GM19328 (cell line): Measurements from ENCODE around the gene TMOD3.
"Not testable (repeated sequence)": the region's sequence is repeated elsewhere in the genome, so short reads cannot be mapped to it uniquely, and the experiment has no call there.

Source experiments
- ATAC-seq: cut with Tn5 transposase; IDR thresholded peaks from one replicate; pipeline ENCODE4 v1.9.1; 2021; ENCODE audit warnings: mild to moderate bottlenecking, moderate library complexity; ENCODE audit not compliant: unreplicated experiment

TMOD3 gene

DNA sequence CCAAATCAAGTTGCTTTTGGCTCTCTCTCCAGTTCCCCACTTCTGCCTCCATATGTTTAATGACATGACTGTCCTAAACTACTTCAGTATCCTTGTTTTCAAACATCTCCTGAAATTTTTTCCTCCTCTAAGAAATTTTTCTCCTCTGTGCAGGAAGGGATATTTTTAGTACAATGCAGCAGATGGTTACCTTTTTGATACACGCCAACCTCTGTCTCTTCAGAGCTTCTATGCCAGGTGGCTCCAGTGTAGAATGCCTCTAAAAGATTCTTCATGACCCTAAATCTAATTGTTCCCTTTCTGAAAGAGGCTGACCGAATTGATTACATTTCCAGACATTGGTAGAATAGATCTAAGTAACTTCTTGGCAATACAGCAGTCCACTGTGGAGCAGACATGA lies 33.7 kb downstream of the TMOD3 start:
- no peak for ATAC-seq

GRCh38 chr15:51864408-51865056 lies 35.1 kb downstream of the TMOD3 start:
- ATAC-seq = no peak

GRCh38 chr15:51865317-51865716 lies 35.9 kb downstream of the TMOD3 start:
- ATAC-seq = no peak

DNA sequence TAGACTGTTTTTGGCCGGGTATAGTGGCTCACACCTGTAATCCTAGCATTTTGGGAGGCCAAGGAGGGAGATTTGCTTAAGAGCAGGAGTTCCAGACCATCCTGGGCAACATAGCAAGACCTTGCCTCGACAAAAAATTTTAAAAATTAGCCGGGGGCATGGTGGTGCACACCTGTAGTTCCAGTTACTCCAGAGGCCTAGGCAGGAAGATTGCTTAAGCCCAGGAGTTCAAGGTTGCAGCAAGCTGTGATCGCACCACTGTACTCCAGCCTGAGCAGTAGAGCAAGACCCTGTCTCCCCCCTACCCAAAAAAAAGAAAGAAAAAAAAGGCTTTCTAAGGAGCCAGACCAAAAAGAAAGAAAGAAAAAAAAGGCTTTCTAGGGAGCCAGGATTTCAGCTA lies 36.7 kb downstream of the TMOD3 start:
- no peak for ATAC-seq

DNA sequence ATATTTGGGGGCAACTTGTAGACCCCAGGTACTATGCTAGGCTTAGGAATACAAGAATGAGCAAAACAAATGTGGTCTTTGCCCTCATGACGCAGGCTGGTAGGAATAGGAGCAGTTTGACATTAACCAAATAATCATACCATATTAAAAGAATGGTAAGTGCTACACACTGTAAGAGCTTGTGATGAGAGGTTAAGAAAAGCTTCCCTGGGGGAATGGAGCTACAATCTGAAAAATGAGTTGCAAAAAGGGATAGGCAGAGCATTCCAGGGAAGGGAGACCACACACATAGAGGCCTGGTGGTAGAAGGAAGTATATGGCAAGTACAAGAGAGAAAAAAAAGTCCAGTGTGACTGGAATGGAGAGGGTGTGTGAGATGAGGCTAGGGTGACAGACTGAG lies 37.3 kb downstream of the TMOD3 start:
- ATAC-seq = no peak

GRCh38 chr15:51869060-51869421 lies 39.6 kb downstream of the TMOD3 start:
- no peak for ATAC-seq

- no peak for ATAC-seq
These were observed 41.3 kb downstream of the TMOD3 start for GRCh38 chr15:51870774-51871173.

- ATAC-seq = no peak
These were observed 45.5 kb downstream of the TMOD3 start for GRCh38 chr15:51874751-51875644.

DNA sequence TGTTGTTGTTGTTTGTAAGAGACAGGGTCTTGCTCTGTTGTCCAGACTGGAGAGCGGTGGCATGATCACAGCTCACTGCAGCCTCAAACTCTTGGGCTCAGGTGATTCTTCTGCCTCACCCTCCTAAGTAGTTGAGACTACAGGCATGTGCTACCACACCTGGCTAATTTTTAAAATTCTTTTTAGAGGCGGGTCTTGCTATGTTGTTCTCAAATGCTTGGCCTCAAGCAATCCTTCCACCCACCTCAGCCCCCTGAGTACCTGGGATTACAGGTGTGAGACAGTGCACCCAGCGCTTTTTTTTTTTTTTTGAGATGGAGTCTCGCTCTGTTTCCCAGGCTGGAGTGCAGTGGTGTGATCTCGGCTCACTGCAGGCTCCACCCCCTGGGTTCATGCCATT lies 46.7 kb downstream of the TMOD3 start:
- ATAC-seq = no peak

DNA sequence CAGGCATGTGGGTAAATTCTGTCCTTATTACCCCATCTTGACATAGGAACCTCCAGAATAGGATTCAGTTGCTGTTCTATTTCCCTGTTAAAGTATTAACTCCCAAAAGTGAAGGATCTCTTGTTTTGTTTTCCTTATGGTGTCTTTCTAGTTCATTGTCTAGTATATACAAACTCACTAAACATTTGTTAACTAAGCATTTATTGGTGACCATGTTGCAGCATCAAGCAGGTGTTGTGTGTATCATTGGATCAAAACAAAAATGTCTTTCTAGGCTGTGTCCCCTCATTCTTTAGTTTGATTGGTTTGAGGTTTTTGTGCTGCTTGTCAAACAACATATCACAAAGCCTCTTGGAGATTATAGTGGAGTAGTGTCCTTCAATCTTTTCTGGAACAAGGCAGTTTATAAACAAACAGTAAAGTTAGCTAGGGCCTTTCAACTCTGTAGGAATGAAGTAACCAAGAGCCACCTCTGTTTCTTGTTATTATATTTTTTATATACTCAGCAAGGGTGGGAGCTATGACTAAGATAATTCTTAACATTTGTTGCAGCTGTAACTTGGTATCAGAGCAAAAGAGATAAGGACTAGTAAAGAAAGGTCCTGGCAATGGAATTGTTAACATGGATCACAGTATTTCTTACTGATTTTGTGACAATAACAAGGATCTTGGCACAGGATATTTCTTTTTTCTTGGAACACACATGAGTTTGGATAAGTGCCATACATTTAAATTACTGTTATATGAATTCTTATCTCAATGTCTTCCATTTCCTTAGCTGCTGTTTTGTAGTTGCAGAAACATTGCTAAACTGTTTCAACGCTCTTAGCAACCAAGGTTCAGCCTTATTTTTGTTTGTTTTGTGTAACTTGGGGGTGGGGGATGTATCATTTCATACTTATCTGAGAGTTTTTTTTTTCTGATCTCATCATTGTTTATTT lies 49.3 kb downstream of the TMOD3 start:
- ATAC-seq = no peak

DNA sequence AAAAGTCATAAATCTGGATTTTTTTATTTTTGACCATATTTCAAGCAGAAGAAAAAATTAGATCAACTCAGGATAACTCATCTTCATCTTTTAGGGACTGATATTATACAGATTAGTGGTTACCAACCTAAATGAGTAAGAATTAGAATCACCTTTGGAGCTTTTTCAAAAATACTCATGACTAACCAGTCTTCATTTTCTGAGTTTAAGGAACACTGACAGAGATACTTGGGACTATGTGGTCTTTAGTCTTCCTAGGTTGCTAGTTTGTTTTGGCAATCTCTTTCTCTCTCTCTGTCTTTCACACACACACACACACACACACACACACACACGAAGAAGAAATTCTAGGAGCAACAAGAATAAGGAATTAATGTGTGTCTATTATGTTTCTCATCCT lies 50.1 kb downstream of the TMOD3 start:
- ATAC-seq = no peak

- ATAC-seq = no peak
These were observed 53.9 kb downstream of the TMOD3 start for GRCh38 chr15:51883271-51883837.

- ATAC-seq = no peak
These were observed 54.6 kb downstream of the TMOD3 start for GRCh38 chr15:51884041-51884440.

DNA sequence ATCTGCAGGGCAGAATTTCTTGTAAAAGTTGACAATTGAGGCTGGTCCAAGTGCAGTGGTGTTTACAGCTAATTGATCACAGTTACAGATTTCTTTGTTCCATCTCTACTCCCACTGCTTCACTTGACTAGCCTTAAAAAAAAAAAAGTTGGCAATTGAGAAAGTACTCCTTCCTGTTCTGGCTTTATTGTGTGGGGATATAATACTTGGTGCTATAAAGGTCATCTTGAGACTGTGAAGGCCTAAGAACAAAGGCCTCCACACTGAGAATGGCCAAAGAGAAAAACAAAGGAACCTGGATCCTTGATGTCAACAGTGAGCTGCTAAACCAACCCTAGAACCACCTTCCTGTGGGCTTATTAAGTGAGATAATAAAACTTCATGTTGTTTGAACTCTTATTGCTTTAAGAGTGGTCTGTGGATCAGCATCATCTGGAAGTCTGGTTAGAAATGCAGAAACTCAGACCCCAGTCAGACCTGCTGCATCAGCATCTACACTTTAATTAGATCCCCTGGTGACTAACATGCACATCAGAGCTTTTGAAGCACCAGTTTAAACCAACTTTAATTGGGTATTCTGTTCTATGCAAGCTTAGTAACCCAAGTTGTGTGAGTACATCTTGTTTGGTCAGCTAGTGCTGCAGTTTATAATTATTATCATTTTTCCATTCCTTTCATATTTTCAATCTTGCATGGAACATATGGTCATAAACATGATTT lies 55.2 kb downstream of the TMOD3 start:
- no peak for ATAC-seq

DNA sequence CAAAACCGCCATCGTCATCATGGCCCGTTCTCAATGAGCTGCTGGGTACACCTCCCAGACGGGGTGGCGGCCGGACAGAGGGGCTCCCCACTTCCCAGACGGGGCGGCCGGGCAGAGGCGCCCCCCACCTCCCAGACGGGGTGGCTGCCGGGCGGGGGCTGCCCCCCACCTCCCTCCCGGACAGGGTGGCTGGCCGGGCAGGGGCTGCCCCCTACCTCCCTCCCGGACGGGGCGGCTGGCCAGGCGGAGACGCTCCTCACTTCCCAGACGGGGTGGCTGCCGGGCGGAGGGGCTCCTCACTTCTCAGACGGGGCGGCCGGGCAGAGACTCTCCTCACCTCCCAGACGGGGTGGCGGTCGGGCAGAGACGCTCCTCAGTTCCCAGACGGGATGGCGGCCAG lies 56.3 kb downstream of the TMOD3 start:
- not testable (repeated sequence) for ATAC-seq

DNA sequence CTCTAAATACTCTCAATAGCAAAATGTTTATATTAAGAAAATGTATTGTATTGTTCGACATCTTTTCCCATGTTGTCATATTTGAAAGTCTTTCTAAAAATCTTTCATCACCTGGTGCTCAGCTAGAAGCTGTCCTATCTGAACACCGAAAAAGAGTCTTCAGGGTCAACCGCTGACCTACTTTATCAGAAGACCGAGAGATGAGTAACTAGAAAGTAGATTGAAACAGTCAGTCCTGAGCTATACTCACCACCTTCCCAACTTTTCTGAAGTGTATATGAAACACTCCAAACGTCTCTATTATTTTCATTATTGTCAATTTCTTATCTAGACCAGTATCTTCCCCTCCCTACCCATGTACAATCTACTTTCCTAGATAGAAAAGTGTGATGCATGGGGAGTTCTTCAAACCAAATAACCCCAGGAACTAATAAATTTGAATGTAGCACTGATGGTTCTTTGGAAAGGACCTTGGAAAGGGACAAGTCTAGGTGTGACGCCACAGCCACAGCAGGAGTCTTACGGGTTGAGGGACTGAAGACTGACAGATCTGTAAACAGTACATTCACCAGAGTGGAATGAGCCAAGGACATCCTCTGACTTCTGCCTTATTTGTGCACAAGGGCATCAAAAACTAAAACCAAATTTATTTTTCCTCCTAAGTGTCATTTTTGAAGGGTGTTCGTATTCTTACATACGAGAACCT lies 58.6 kb downstream of the TMOD3 start:
- ATAC-seq = no peak

DNA sequence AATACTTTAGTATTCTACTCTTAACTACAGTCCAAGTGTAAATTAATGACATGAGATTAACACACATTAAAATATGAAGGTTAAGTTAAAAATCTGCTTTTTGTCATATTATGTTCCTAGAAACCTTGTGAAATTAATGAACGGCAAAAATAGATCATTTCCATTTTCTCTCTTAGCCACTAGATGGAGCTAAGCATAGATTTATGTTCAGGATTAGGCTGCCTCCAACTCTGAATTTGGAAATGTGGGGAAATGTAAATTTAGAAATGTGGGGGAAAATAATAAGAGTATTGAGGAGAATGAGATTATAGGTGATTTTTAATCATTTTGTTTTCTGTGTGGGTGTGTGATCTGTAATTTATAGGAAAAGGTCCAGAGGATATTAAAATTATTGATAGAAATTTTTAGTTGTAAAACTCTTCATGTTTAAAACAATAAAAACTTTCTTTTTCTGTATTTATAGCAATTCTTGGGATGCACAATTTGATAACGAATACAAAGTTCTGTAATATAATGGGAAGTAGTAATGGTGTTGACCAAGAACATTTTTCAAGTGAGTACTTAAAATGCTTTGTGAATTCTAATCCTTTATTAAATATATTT lies 59.2 kb downstream of the TMOD3 start:
- ATAC-seq = no peak

DNA sequence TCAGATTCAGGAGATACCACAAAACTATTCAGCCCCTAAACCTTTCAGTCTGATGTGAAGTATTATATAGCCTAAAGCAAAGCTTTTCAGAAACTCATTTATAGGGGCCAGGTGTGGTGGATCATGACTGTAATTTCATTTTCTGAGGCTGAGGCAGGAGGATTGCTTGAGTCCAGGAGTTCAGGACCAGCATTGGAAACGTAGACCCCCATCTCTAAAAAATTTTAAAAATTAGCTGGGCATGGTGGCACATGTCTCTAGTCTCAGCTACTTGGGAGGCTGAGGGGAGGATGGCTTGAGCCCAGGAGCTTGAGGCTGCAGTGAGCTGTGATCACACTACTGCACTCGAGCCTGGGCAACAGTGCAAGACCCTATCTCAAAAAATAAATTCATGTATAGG lies 60.0 kb downstream of the TMOD3 start:
- no peak for ATAC-seq

- ATAC-seq = no peak
These were observed 75.0 kb downstream of the TMOD3 start for GRCh38 chr15:51904421-51904820.
